WI38 (cell line): ENCODE results near the gene ATXN7L1.

Experiments used
- H3K4me3 ChIP-seq: 2 replicates; pipeline ENCODE4 v1.5.1; 2011; ENCODE audit warnings: low read depth, mild to moderate bottlenecking, control low read depth, low read length
- CTCF ChIP-seq: IDR thresholded peaks from 2 replicates; pipeline ENCODE4 v1.5.1; 2012; ENCODE audit warnings: low read depth, mild to moderate bottlenecking, control low read depth, low read length

The ATXN7L1 gene

GRCh38 chr7:105760551-105761447 is 115.6 kb downstream of the ATXN7L1 start:
- no peak for TF ChIP-seq CTCF
- no peak overlapping the region for H3K4me3 ChIP-seq

DNA sequence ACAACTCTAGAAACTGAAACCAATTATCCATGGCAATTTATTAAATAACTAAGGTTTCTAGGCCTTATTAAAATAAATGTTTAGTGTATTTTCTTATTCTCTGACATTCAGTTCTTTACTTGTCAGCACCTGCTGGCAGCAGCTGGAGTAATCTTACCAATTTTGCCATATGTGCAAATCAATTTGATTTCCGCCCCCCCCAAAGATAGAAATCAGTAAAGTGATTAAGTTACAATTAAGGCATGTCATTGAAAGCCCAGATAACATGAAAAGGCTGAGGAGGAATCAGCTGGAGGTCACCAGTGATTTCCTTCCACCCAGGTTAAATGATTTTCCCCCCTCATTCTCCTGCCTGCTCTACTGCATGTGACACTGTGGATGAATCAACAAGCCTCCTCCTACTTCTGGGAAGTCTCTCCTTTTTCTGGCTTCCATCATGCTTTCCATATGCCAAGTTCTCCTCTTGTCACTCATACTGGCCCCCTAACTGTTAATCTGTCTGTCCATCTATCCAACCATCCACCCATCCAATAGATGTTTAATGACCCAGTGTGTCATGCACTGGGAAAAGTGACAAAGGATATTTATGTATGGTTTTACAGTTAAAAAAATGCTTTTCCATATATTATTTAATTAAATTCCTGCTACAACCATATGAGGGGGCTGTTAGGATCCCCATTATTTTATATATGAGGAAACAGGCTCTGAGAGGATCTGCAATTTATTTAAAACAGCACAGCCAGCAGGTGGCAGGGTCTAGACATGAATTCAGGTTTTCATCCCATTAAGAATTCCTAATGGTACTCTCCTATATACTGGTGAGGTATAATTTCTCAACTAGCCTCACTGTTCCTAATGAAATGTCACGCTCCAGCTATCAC is 116.5 kb downstream of the ATXN7L1 start:
- peak; percentile 14; the same call in 1 of the 2 replicates for TF ChIP-seq CTCF
- H3K4me3 ChIP-seq: no peak overlapping the region

DNA sequence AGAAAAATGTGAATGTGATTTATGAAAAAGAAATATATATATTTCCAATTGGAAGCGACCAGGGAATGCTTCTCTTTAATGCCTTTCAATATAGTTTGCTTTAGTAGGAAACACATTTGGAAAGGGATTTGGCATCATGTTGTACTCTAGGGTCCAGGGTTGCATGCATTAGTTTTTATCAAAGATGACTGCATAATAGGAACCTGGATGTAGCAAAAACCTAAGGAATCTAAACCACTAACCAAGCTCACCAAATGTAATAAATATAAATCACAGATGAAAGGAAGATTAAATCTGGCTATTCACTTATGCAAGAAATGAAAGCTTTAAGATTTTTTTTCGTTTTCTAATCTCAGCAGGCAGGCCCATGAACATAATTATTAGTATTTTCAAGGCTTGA is 120.0 kb downstream of the ATXN7L1 start:
- H3K4me3 ChIP-seq: no peak overlapping the region
- no peak for TF ChIP-seq CTCF

DNA sequence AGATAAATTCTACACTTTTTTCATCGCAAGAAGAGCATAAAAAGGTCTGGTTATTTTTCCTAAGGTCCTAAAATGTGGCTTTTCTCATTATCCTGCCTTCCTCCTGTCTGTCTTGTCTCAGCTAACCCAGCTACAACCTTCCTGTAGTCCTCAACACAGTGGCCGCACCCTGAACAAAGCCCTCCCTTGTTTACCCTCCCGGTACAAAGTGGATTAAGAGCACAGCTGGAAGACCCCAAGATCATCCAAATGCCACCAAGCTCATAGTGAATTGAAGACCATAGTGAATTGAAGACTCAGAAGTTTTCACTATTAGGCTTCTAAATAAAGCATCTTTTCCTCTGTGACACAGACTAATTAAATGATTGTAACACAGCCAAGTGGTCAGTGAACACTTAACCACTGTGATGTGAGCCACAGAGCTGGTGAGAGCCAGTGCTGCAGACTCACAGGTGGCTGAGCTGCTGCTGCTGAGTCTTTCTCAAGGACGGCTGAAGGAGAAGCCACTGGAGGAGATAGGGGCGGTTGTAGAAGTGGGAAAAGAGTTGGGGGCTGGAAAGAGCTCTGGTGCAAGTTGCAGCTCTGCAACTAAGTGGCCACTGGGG is 123.6 kb downstream of the ATXN7L1 start:
- H3K4me3 ChIP-seq: no peak overlapping the region
- no peak for TF ChIP-seq CTCF

DNA sequence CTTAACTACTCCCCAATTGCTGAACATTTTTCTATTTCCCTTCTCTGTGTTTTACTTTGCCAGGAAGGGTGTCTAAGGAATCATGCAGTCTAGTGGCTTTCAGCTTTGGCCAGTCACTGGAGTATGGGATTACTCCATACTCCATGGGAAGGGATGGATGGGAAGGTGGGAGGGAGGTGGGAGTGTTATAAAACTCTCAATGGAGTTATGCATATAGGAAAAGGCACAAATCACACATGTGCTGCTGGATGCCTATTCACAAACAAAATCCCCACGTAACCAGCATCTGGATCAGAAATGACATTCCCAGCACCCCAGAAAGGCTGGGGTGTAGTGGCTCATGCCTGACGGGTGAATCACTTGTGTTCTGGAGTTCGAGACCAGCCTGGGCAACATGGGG is 125.3 kb downstream of the ATXN7L1 start:
- no peak overlapping the region for H3K4me3 ChIP-seq
- TF ChIP-seq CTCF: no peak

DNA sequence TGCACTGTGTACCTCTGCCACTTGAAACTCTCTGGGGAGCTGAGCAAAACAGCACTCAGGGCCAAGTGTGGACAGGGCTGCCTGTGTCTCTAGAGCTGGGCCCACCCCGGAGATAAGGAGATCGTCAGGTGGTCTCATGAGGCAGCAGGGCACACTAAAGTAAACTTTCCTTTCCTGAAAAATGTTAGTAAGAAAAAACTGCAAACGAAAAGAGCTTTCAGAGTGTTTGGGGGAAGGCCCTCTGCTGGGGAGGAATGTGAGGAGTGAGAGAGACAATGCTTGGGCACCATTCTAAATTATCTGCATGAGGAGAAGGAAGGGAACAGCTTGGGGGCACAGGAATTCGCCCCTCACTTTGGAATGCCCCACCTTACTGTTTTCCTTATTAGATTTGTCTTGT is 127.7 kb downstream of the ATXN7L1 start:
- no peak for TF ChIP-seq CTCF
- no peak overlapping the region for H3K4me3 ChIP-seq
